HEK293 (cell line): ENCODE data around the gene TTLL5.

Source experiments
- BCL11A ChIP-seq: fragments of 450-650 bp; formaldehyde crosslinking; IDR thresholded peaks from 2 replicates; pipeline ENCODE4 v1.5.1; 2016; ENCODE audit warnings: low read depth, missing biosample characterization, missing genetic modification characterization
- TCF7L2 ChIP-seq: IDR thresholded peaks from 2 replicates; pipeline ENCODE4 v1.6.1; 2011; ENCODE audit warnings: low read depth, mild to moderate bottlenecking, inconsistent platforms, low read length, moderate library complexity, borderline replicate concordance
- ZNF132 ChIP-seq: fragments of 450-650 bp; formaldehyde crosslinking; IDR thresholded peaks from 2 replicates; pipeline ENCODE4 v1.5.1; 2017; ENCODE audit warnings: missing biosample characterization, missing genetic modification characterization, borderline replicate concordance
- ZNF549 ChIP-seq: fragments of 450-650 bp; IDR thresholded peaks from 2 replicates; pipeline ENCODE4 v1.5.1; 2018; ENCODE audit warnings: missing biosample characterization, missing genetic modification characterization, mild to moderate bottlenecking, inconsistent platforms, moderate library complexity
- ZNF561 ChIP-seq: fragments of 450-650 bp; IDR thresholded peaks from 2 replicates; pipeline ENCODE4 v1.5.1; 2018; ENCODE audit warnings: missing biosample characterization, missing genetic modification characterization, borderline replicate concordance
- TF ChIP-seq, protein P1 (sequence below): fragments of 450-650 bp; formaldehyde crosslinking; IDR thresholded peaks from 2 replicates; pipeline ENCODE4 v1.5.1; 2016; ENCODE audit warnings: missing biosample characterization, missing genetic modification characterization
- TF ChIP-seq, protein P2 (sequence below): fragments of 450-650 bp; formaldehyde crosslinking; IDR thresholded peaks from 2 replicates; pipeline ENCODE4 v1.5.1; 2016; ENCODE audit warnings: missing biosample characterization, missing genetic modification characterization

DNA sequence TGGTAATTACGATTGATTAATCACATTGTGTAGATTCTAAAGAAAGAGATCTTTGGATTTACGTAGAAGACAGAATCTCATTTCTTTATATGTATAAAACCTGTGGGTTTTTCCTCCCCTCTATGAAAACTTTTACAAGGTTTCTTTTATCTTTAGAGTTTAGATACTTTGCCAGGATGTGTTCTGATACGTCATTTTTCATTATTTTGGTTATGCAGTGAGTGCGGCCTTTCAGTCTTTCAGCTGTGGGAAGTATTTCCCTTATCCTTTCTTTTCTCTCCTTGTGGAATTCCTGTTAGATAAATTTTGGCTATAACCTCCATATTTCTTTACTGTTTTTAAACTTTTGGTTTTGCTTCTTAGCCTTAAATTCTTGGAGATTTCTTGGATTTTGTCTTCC is 92.7 kb downstream of the TTLL5 start:
- TF ChIP-seq, protein P1, sequence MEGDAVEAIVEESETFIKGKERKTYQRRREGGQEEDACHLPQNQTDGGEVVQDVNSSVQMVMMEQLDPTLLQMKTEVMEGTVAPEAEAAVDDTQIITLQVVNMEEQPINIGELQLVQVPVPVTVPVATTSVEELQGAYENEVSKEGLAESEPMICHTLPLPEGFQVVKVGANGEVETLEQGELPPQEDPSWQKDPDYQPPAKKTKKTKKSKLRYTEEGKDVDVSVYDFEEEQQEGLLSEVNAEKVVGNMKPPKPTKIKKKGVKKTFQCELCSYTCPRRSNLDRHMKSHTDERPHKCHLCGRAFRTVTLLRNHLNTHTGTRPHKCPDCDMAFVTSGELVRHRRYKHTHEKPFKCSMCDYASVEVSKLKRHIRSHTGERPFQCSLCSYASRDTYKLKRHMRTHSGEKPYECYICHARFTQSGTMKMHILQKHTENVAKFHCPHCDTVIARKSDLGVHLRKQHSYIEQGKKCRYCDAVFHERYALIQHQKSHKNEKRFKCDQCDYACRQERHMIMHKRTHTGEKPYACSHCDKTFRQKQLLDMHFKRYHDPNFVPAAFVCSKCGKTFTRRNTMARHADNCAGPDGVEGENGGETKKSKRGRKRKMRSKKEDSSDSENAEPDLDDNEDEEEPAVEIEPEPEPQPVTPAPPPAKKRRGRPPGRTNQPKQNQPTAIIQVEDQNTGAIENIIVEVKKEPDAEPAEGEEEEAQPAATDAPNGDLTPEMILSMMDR = no peak
- TF ChIP-seq TCF7L2 (no peak), ZNF132 (no peak), ZNF561 (tag by site-specific recombination) (no peak), BCL11A (tag by site-specific recombination) (no peak), ZNF549 (tag by site-specific recombination) (no peak)
- TF ChIP-seq, protein P2, sequence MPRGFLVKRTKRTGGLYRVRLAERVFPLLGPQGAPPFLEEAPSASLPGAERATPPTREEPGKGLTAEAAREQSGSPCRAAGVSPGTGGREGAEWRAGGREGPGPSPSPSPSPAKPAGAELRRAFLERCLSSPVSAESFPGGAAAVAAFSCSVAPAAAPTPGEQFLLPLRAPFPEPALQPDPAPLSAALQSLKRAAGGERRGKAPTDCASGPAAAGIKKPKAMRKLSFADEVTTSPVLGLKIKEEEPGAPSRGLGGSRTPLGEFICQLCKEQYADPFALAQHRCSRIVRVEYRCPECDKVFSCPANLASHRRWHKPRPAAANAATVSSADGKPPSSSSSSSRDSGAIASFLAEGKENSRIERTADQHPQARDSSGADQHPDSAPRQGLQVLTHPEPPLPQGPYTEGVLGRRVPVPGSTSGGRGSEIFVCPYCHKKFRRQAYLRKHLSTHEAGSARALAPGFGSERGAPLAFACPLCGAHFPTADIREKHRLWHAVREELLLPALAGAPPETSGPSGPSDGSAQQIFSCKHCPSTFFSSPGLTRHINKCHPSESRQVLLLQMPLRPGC (tag by site-specific recombination) = no peak
